ENCODE results near the gene ZBTB11.
"Not testable (repeated sequence)": the region's sequence is repeated elsewhere in the genome, so short reads cannot be mapped to it uniquely, and the experiment has no call there.

Gene ZBTB11

GRCh38 chr3:101676765-101677435, at the start of gene ZBTB11:
Gene ZBTB11 (minus strand): TSS chr3:101677132. CDS start chr3:101676914, 218 bp downstream.
- peak; percentile 100 for DNase-seq

- no peak for DNase-seq
These were observed 49.0 kb upstream of the ZBTB11 start for GRCh38 chr3:101725890-101726275.

GRCh38 chr3:101725194-101725889, 48.4 kb upstream of the ZBTB11 start:
- peak; percentile 54 for DNase-seq

- DNase-seq: peak; percentile 92
These were observed 47.6 kb upstream of the ZBTB11 start, which contains the start of gene CEP97 for GRCh38 chr3:101724329-101725193. Gene CEP97 (plus strand): TSS chr3:101724614. CDS start chr3:101724677, 63 bp downstream.

GRCh38 chr3:101722394-101723173, 45.7 kb upstream of the ZBTB11 start:
- no peak for DNase-seq

- DNase-seq: no peak
These were observed 44.2 kb upstream of the ZBTB11 start for GRCh38 chr3:101720851-101721840.

- no peak for DNase-seq
These were observed 42.8 kb upstream of the ZBTB11 start for GRCh38 chr3:101719604-101720185.

GRCh38 chr3:101718455-101718854, 41.5 kb upstream of the ZBTB11 start:
- no peak for DNase-seq

- DNase-seq: no peak
These were observed 32.2 kb upstream of the ZBTB11 start for GRCh38 chr3:101709126-101709525.

- DNase-seq: not testable (repeated sequence)
These were observed 27.7 kb upstream of the ZBTB11 start for GRCh38 chr3:101704639-101705038.

GRCh38 chr3:101703169-101703568, 26.2 kb upstream of the ZBTB11 start:
- DNase-seq: no peak

- no peak for DNase-seq
These were observed 25.8 kb upstream of the ZBTB11 start for GRCh38 chr3:101702726-101703125.

GRCh38 chr3:101701696-101702634, 25.0 kb upstream of the ZBTB11 start:
- DNase-seq: no peak

- DNase-seq: no peak
These were observed 18.9 kb upstream of the ZBTB11 start for GRCh38 chr3:101695779-101696372.

GRCh38 chr3:101694836-101695235, 17.9 kb upstream of the ZBTB11 start:
- not testable (repeated sequence) for DNase-seq

GRCh38 chr3:101693540-101693939, 16.6 kb upstream of the ZBTB11 start:
- DNase-seq: not testable (repeated sequence)

GRCh38 chr3:101691685-101692671, 15.0 kb upstream of the ZBTB11 start:
- DNase-seq: not testable (repeated sequence)

GRCh38 chr3:101690972-101691371, 14.0 kb upstream of the ZBTB11 start:
- DNase-seq: no peak

Measured in stimulated activated CD8-positive, alpha-beta memory T cell treated with anti-CD3 and anti-CD28 coated beads, Interleukin-4, amount 100 ng/mL, for 48 hours (primary cell).